Measurements from ENCODE around the gene PRSS8.
"Not testable (repeated sequence)": the region's sequence is repeated elsewhere in the genome, so short reads cannot be mapped to it uniquely, and the experiment has no call there.

PRSS8 gene

GRCh38 chr16:31179219-31179746 is 43.8 kb upstream of the PRSS8 start:
- no peak for DNase-seq (ENCODE audit: extremely low spot score)
- TF ChIP-seq FOXM1 (IDR thresholded peaks at IDR 0.05; ENCODE audit: borderline replicate concordance) (no peak), SUZ12 (IDR thresholded peaks at IDR 0.05) (no peak), L3MBTL2 (conservative IDR thresholded peaks at IDR 0.05) (no peak)
- POLR2A ChIA-PET, result interaction anchor here (0.6 to 2.6 kb wide), 35 partner anchors 8 to 534 kb away, joined by 3 to 44 read pairs (median 4); partner anchors contain the start of genes KAT8, PRSS36, PRSS8 and PYCARD
- CTCF ChIA-PET, result interaction anchor here (1.3 kb wide), 2 partner anchors 37 to 195 kb away, joined by 4 to 6 read pairs; no protein-coding TSS in a partner anchor

GRCh38 chr16:31177136-31177535 is 41.6 kb upstream of the PRSS8 start:
- ChIA-PET POLR2A (interaction anchor here (1.4 kb wide), 1 partner anchor 60 kb away, joined by 4 read pairs; the partner anchor contains the start of gene KAT8), CTCF (no interaction called here)
- TF ChIP-seq FOXA1 (IDR thresholded peaks at IDR 0.05) (no peak), SP1 (IDR thresholded peaks at IDR 0.05) (no peak), BHLHE40 (IDR thresholded peaks at IDR 0.05; ENCODE audit: borderline replicate concordance) (no peak), ZNF384 (IDR thresholded peaks at IDR 0.05) (no peak), HDGF (IDR thresholded peaks at IDR 0.05; ENCODE audit: borderline replicate concordance) (no peak), L3MBTL2 (conservative IDR thresholded peaks at IDR 0.05) (no peak), ELF4 (IDR thresholded peaks at IDR 0.05) (no peak), ARNT (IDR thresholded peaks at IDR 0.05) (no peak), LEF1 (IDR thresholded peaks at IDR 0.05; ENCODE audit: borderline replicate concordance) (no peak), SUZ12 (IDR thresholded peaks at IDR 0.05) (no peak), NFRKB (IDR thresholded peaks at IDR 0.05) (no peak), FOXK2 (IDR thresholded peaks at IDR 0.05) (no peak), PKNOX1 (IDR thresholded peaks at IDR 0.05) (no peak), CTBP1 (IDR thresholded peaks at IDR 0.05; ENCODE audit: borderline replicate concordance) (no peak), TARDBP (IDR thresholded peaks at IDR 0.05) (no peak), FOXM1 (IDR thresholded peaks at IDR 0.05; ENCODE audit: borderline replicate concordance) (no peak)
- DNase-seq (ENCODE audit: extremely low spot score), result no peak

DNA sequence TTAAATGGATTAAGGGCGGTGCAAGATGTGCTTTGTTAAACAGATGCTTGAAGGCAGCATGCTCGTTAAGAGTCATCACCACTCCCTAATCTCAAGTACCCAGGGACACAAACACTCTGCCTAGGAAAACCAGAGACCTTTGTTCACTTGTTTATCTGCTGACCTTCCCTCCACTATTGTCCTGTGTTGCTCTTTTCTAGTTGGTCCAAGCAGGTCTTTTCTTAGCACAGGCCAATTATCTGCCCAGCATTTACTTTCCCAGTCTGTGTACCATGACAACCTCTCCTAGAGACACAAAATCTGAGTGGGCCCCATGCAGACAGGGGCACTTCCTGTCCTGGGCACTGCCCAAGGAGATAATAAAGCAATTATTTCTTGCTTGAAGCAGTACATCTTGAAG is 34.5 kb upstream of the PRSS8 start:
- DNase-seq (ENCODE audit: extremely low spot score); POLR2A ChIA-PET; CTCF ChIA-PET: not testable (repeated sequence)

- no peak for DNase-seq (ENCODE audit: extremely low spot score)
- ChIA-PET POLR2A (interaction anchor here (2.1 kb wide), 1 partner anchor 11 kb away, joined by 10 read pairs; the partner anchor contains the start of gene FUS), CTCF (no interaction called here)
- TF ChIP-seq PKNOX1 (IDR thresholded peaks at IDR 0.05) (peak; percentile 36; the same call in 1 of the 2 replicates), SP1 (IDR thresholded peaks at IDR 0.05) (no peak), ZNF384 (IDR thresholded peaks at IDR 0.05) (0 out of 2 replicates have a peak, but pooled peaks have one; percentile 27)
Measured at GRCh38 chr16:31168848-31169247, 33.3 kb upstream of the PRSS8 start.

DNA sequence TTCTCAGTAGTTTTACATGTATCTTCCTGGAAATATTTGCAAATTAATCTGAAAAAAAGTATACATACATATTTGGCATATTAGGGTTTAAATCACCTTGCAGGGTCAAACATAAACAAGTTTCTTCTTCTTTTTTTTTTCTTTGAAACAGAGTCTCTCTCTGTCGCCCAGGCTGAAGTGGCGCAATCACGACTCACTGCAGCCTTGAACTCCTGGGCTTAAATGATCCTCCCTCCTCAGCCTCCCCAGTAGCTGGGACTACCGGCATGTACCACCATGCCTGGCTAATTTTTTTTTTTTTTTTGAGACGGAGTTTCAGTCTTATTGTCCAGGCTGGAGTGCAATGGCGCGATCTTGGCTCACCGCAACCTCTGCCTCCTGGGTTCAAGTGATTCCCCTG is 31.8 kb upstream of the PRSS8 start:
- ChIA-PET CTCF (no interaction called here), POLR2A (interaction anchor here (2.1 kb wide), 1 partner anchor 13 kb away, joined by 10 read pairs; the partner anchor contains the start of gene FUS)
- DNase-seq (ENCODE audit: extremely low spot score), result no peak
- TF ChIP-seq PKNOX1 (IDR thresholded peaks at IDR 0.05) (no peak), FOXK2 (IDR thresholded peaks at IDR 0.05) (no peak), ARNT (IDR thresholded peaks at IDR 0.05) (no peak), L3MBTL2 (conservative IDR thresholded peaks at IDR 0.05) (no peak), FOXA1 (IDR thresholded peaks at IDR 0.05) (no peak), CTBP1 (IDR thresholded peaks at IDR 0.05; ENCODE audit: borderline replicate concordance) (no peak), LEF1 (IDR thresholded peaks at IDR 0.05; ENCODE audit: borderline replicate concordance) (no peak), SP1 (IDR thresholded peaks at IDR 0.05) (no peak), NFRKB (IDR thresholded peaks at IDR 0.05) (no peak), ELF4 (IDR thresholded peaks at IDR 0.05) (no peak), TARDBP (IDR thresholded peaks at IDR 0.05) (no peak), FOXM1 (IDR thresholded peaks at IDR 0.05; ENCODE audit: borderline replicate concordance) (no peak), BHLHE40 (IDR thresholded peaks at IDR 0.05; ENCODE audit: borderline replicate concordance) (no peak), HDGF (IDR thresholded peaks at IDR 0.05; ENCODE audit: borderline replicate concordance) (no peak), ZNF384 (IDR thresholded peaks at IDR 0.05) (no peak), SUZ12 (IDR thresholded peaks at IDR 0.05) (no peak)

GRCh38 chr16:31157136-31157535 is 21.6 kb upstream of the PRSS8 start:
- POLR2A ChIA-PET, result interaction anchor here (0.9 to 2.4 kb wide), 4 partner anchors 9 to 39 kb away, joined by 4 to 20 read pairs (median 10); partner anchors contain the start of genes FUS and KAT8
- CTCF ChIA-PET, result interaction anchor here (0.9 to 2.9 kb wide), 2 partner anchors 15 to 84 kb away, joined by 5 to 10 read pairs; partner anchors contain the start of gene ZNF668
- TF ChIP-seq ELF4 (IDR thresholded peaks at IDR 0.05), result no peak
- no peak for TF ChIP-seq FOXM1 (IDR thresholded peaks at IDR 0.05; ENCODE audit: borderline replicate concordance)
- no peak for TF ChIP-seq LEF1 (IDR thresholded peaks at IDR 0.05; ENCODE audit: borderline replicate concordance)
- TF ChIP-seq TARDBP (IDR thresholded peaks at IDR 0.05), result no peak
- no peak for TF ChIP-seq ARNT (IDR thresholded peaks at IDR 0.05)
- TF ChIP-seq HDGF (IDR thresholded peaks at IDR 0.05; ENCODE audit: borderline replicate concordance), result no peak
- no peak; the same call in 1 of the 2 replicates for TF ChIP-seq L3MBTL2 (conservative IDR thresholded peaks at IDR 0.05)
- no peak for TF ChIP-seq PKNOX1 (IDR thresholded peaks at IDR 0.05)
- TF ChIP-seq FOXA1 (IDR thresholded peaks at IDR 0.05), result no peak
- TF ChIP-seq SP1 (IDR thresholded peaks at IDR 0.05), result no peak
- no peak for TF ChIP-seq SUZ12 (IDR thresholded peaks at IDR 0.05)
- TF ChIP-seq CTBP1 (IDR thresholded peaks at IDR 0.05; ENCODE audit: borderline replicate concordance), result no peak
- no peak for TF ChIP-seq ZNF384 (IDR thresholded peaks at IDR 0.05)
- TF ChIP-seq NFRKB (IDR thresholded peaks at IDR 0.05), result no peak
- no peak for TF ChIP-seq FOXK2 (IDR thresholded peaks at IDR 0.05)
- TF ChIP-seq BHLHE40 (IDR thresholded peaks at IDR 0.05; ENCODE audit: borderline replicate concordance), result no peak
- DNase-seq (ENCODE audit: extremely low spot score), result no peak

DNA sequence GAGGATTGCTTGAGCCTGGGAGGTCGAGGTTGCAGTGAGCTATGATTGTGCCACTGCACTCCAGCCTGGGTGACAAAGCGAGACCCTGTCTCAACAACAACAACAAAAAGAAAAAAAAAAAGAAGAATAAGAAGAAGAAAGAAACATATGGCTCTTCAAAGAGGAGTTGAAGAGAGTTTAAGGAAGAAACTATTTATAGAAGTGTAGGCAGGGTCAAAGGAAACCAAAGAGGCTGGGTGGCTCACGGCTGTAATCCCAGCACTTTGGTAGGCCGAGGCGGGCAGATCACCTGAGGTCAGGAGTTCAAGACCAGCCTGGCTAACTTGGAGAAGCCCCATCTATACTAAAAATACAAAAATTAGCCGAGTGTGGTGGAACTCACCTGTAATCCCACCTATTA is 15.4 kb upstream of the PRSS8 start:
- CTCF ChIA-PET; DNase-seq (ENCODE audit: extremely low spot score): not testable (repeated sequence)
- POLR2A ChIA-PET, result interaction anchor here (1.4 kb wide), 1 partner anchor 29 kb away, joined by 6 read pairs; the partner anchor contains the start of gene FUS
